PC-9 (cell line): ENCODE results near the gene LYZL6.

ENCODE experiments used
- EZH2 ChIP-seq: fragments of 200-600 bp; sonication (generic); IDR thresholded peaks from 2 replicates; pipeline ENCODE4 v1.8.0; 2017; ENCODE audit warnings: antibody characterized with exemption, low read depth
- TF ChIP-seq, protein P1 (sequence below): fragments of 200-600 bp; sonication (generic); conservative IDR thresholded peaks from 2 replicates; pipeline ENCODE4 v1.6.1; 2017; ENCODE audit warnings: mixed run types, antibody characterized with exemption, mild to moderate bottlenecking, moderate library complexity

DNA sequence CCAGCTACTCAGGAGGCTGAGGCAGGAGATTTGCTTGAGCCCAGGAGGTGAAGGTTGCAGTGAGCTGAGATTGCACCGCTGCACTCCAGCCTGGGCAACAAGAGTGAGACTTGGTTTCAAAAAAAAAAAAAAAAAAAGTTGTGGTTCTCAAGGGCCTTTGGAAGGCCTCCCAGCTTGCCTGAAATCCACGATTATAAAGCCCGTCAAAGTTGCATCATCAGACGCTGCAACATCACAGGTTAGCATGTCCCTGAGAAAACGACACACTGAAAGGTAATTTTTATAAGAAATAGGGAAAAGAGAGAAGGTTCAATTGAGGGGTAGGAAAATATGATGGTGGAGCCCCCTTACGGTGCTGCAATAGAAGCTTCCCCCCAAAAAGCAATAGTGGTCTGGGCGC lies 4.6 kb upstream of the LYZL6 start:
- no peak for TF ChIP-seq EZH2
- TF ChIP-seq, protein P1, sequence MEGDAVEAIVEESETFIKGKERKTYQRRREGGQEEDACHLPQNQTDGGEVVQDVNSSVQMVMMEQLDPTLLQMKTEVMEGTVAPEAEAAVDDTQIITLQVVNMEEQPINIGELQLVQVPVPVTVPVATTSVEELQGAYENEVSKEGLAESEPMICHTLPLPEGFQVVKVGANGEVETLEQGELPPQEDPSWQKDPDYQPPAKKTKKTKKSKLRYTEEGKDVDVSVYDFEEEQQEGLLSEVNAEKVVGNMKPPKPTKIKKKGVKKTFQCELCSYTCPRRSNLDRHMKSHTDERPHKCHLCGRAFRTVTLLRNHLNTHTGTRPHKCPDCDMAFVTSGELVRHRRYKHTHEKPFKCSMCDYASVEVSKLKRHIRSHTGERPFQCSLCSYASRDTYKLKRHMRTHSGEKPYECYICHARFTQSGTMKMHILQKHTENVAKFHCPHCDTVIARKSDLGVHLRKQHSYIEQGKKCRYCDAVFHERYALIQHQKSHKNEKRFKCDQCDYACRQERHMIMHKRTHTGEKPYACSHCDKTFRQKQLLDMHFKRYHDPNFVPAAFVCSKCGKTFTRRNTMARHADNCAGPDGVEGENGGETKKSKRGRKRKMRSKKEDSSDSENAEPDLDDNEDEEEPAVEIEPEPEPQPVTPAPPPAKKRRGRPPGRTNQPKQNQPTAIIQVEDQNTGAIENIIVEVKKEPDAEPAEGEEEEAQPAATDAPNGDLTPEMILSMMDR = no peak
